NCI-H345 (cell line): ENCODE data around the gene MRFAP1.
A peak's percentile ranks its signal among the peaks of the same experiment; 100 is the strongest.

Experiments
- DNase-seq: peaks from one replicate; lab custom pipeline; 2025; lab: John Stamatoyannopoulos, UW

MRFAP1 gene

DNA sequence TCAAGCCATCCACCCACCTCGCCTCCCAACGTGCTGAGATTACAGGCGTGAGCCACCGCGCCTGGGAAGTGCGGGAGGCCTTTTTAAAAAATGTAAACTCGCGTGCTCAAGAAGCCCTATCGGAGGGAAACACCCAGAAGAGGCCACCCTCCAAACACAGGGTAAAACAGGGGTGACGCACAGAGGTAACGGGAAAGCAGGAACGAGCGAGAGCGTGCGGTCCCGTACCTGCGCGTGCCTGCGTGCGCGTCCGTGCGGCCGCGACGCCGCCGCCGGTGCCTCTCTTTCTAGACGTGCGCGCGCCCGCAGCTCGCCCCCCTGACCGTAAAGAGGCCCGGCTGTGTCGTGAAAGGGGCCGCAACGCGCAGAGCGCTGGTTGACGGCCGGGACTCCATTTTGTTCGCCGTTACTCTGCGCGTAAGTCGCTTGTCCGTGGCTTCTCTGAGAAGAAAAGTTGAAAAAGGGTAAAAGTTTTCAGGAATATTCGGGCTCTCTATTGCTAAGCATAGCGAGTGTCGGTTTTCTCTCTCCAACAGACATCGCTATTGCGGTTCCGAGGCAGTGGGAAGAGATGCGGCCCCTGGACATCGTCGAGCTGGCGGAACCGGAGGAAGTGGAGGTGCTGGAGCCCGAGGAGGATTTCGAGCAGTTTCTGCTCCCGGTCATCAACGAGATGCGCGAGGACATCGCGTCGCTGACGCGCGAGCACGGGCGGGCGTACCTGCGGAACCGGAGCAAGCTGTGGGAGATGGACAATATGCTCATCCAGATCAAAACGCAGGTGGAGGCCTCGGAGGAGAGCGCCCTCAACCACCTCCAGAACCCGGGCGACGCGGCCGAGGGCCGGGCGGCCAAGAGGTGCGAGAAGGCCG is at the start of gene MRFAP1:
Gene MRFAP1, plus strand, starts transcription at position 394 of the 872 bp plus-strand sequence. Its CDS starts 178 bp downstream, at position 572.
- peak; percentile 92 for DNase-seq

DNA sequence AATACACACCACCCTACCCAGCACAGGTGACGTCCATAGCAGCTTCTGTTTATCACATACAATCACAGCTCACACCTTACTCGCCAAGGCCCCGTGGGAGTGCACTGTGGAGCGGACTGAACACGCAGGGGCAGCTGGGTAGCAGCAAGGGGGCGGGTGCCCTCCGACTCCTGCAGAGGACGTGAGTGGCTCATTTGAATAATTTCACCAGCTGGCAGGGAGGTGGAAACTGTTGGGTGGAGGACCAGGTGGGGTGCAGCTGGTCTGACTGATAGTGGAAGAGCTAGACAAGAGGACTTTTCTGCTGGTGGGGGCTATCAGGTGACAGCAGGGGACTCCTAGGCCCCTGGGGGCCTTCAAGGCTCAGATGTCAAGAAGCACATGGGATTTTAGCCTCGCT is 49.2 kb upstream of the MRFAP1 start:
- DNase-seq: peak; percentile 58

DNA sequence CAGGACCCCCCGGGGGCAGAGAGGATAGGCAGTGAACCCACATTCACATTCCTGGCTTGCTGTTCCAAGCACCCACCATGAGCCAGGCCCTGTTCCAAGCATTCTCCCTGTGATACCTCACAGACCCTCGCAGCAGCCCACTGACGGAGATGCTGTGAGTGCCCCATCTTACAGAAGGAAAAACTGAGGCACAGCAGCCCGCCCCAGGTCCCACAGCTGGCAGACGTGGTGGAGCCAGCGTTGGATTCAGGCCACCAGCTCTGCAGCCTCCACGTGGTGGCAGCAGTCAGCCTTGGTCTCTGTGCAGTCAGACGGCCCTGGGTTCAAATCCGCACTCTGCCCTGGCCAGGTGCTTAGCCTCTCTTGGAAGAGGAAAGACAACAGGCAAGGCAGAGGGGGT is 48.7 kb upstream of the MRFAP1 start:
- no peak for DNase-seq

DNA sequence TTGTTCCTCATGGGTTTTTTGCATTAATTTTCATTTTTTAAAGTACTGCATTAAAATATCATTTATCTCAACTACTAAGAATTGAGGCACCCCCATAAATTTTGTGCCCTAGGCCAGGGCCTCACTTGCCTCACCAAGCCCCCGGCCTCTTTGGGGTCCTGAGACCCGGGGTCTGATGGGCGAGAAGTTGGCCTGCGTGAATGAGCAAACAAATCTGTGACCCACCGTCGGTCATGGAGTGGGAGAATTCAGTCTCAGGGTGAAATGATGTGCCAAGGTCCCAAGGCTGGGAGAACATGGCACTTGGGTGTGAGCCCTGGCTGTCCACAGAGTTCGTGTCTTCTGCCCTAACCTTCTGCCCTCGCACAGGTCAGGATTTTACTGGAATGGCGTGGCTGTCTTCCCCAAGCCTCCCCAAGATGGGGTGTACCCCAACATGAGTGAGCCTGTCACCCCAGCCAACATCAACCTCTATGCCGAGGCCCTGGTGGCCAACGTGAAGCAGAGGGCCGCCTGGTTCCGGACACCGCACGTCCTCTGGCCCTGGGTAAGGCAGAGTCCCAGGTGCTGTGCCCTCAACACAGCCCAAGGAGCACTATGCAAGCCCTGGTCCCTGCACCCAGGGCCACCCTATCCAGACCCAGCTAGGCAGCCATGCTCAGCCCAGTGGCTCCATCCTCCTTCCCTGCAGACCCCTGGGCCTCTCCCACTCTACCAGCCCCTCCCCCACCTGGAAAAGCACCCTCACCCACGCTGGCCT is 47.5 kb upstream of the MRFAP1 start:
- no peak for DNase-seq

DNA sequence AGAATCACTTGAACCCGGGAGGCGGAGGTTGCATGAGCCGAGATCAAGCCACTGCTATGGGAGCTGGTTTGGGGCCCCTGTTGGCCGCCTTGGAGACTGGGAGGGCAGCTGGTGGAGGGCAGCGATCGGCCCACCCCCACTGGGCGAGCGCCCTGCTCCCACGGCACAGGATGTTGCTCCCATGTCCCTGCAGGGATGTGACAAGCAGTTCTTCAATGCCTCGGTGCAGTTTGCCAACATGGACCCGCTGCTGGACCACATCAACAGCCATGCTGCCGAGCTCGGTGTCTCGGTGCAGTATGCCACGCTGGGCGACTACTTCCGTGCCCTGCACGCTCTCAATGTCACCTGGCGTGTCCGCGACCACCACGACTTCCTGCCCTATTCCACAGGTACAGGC is 46.1 kb upstream of the MRFAP1 start:
- no peak for DNase-seq

DNA sequence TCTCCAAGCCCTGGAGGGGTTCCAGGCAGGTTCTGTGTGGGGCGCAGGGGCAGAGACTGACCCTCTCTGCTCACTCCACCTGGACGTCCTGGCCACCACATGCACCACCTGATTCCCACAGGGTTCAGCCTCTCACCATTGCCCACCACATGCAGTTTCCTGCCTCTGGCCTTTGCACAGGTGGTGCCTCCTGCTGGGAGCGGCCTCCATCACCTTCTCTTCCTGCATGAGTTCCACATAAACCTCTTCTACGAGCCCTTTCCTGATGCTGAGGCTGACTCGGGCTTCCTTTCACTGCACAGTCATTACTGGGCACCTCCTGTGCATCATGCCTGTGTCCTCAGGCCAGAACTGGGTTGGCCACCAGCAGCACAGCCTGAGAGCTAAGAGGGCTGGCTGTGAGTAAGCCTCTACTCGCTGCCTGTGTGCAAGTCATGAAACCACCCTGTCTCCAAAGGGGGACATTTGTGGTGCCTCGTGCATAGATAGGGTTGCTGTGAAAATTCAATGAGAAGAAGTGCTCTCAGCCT is 45.6 kb upstream of the MRFAP1 start:
- no peak for DNase-seq

DNA sequence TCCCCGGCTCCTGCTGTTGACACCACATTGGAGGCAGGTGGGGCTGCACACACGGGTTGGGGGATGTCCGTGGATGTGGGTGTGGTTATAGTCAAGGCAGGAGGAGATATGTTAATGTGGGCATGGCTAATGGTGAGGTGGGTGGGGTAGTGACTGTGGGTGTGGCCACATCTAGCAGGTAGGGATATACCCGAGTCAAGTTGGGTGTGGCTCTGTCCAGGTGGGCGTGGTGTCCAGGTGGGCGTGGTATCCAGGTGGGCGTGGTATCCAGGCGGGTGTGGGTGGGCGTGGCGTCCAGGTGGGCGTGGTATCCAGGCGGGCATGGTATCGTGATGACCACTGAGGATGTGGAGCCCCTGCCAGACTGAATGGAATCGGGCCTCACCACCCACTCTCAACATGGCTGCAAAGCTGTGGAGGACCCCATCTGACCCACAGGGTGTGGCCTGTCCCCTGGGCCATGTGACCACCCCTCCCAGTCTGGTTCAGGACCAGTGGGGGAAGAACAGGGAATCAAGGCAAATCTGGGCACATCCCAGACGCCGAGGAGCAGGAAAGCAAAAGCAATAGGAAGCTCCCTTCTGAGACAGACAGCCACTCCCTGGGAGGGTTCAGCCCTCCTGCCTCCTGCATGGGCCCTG is 44.5 kb upstream of the MRFAP1 start:
- no peak for DNase-seq

DNA sequence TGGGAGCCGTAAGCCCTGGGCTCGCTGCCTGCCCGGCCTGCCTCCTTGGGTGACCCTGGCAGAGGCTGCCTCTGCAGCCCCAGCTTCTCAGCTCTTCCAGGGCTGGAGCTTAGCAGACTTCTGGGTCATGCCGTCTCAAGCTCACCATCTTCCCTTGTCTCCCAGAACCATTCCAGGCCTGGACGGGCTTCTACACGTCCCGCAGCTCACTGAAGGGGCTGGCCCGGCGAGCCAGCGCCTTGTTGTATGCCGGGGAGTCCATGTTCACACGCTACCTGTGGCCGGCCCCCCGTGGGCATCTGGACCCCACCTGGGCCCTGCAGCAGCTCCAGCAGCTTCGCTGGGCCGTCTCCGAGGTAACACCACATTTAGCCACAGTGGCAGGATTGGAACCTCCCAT is 43.5 kb upstream of the MRFAP1 start:
- no peak for DNase-seq

DNA sequence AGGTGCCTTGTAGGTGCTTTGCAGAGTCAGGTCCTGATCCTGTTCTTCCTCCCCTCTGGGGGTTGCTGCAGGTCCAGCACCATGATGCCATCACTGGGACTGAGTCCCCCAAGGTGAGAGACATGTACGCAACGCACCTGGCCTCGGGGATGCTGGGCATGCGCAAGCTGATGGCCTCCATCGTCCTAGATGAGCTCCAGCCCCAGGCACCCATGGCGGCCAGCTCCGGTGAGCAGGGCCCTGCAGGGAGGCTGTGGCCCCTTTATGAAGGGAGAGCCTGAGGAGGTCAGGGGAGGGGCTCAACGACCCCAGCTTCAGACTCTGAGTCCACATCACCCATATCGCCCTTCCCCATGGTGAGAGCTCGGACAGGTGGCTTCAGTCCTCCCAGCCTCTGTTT is 42.4 kb upstream of the MRFAP1 start:
- DNase-seq: no peak

DNA sequence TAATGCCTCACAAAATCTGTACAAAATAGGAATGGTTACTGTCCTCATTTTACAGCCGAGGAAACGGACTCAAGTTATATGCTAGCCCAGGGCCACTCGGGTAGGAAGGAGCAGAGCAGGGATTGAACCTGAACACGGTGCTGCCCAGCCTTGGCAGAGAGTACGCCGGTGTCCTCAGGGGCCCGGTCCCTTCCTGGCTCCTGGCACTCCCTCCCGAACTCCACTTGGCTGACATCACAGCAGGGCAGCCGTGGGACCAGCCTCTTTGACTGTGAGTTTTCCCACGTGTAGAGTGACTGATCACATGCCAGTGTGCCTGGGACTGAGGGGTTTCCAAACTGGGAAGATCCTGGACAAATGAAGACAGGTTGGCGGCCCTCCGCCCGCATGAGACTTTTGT is 41.8 kb upstream of the MRFAP1 start:
- no peak for DNase-seq

DNA sequence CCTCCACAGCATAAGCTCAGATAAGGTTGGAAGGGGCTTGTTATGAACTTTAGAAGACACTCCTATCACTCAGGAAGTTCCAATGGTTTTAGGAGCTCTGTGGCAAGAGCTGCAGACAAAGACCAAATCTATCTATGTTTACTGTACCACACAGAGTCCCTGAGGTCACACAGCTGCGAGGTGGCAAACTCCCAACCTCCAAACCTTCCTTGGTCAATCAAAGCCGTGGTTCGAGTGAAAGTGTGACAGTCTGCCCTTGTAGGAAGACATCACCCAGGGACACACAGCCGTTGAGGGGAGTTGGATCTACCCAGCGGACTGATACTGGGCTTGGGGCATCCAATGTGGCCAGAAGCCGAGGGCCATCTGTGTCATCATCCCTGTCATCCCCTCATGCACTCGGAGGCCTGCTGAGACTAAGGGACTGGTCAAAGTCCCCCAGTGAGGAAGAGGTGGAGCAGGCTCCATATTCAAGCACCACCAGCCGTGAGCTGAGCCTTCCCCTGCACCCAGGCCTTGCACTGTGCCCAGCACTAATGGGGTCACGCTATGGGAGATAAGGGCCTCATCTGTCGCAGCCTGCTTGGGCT is 38.7 kb upstream of the MRFAP1 start:
- DNase-seq: no peak

DNA sequence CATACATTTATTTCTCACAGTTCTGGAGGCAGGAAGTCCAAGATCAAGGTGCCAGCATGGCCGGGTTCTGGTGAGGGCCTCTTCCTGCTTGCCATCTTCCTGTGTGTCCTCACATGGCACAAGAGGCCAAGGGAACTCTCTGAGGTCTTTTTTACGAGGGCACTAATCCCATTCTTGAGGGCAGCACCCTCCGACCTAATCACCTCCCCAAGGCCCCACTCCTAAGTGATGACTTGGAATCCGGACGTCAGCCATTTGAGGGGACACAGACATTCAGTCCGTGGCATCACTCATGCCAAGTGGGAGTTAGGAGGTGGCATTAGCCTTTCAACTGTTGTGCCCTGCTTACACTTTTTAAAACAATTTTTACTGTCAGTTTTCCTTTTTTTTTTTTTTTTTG is 38.2 kb upstream of the MRFAP1 start:
- no peak for DNase-seq

DNA sequence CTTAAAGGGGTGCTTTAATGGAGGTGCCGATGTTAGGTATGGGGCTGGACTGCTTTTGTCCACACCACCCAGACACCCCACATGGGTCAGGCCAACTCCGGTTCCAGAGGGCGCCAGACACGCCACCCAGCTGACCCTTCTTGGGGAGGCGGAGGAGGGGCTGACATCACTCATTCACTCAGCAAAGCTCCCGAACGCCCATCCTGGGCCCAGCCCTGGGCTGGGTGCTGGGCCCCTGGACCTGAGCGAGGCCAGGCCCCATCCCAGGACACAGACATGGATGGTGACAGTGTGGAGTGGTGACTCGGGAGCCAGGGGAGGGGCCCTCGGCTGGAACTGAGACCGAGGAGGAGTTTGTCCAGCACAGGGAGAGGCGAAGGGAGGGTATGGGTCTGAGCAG is 37.4 kb upstream of the MRFAP1 start:
- no peak for DNase-seq

DNA sequence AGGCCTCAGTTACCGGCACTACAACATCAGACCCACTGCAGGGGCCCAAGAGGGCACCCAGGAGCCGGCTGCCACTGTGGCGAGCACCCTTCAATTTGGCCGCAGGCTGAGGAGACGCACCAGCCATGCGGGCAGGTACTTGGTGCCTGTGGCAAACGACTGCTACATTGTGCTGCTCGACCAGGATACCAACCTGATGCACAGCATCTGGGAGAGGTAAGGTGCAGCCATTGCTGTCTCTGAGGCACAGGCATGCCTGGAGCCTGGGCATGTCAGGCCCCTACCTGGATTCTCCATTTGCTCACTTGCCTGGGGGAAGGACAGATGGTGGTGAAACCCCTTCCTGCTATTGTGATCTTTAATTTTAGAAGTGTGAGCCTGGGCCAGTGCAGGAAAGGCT is 35.4 kb upstream of the MRFAP1 start:
- no peak for DNase-seq

DNA sequence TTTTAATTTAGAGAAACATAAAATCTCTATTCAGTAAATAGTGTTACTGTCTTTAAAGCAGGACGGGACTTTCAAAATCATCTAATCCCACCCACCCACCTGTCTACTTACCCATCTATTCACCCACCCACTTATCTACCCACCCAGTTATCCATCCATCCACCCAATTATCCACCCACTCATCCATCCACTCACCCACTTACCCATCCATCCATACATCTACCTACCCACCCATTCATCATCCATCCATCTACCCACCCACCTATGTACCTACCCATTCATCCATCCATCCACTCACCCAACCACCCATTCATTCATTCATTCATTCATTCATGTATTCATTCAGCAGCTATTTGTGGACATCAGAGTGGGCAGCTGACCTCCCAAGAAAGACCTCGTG is 34.9 kb upstream of the MRFAP1 start:
- no peak for DNase-seq

DNA sequence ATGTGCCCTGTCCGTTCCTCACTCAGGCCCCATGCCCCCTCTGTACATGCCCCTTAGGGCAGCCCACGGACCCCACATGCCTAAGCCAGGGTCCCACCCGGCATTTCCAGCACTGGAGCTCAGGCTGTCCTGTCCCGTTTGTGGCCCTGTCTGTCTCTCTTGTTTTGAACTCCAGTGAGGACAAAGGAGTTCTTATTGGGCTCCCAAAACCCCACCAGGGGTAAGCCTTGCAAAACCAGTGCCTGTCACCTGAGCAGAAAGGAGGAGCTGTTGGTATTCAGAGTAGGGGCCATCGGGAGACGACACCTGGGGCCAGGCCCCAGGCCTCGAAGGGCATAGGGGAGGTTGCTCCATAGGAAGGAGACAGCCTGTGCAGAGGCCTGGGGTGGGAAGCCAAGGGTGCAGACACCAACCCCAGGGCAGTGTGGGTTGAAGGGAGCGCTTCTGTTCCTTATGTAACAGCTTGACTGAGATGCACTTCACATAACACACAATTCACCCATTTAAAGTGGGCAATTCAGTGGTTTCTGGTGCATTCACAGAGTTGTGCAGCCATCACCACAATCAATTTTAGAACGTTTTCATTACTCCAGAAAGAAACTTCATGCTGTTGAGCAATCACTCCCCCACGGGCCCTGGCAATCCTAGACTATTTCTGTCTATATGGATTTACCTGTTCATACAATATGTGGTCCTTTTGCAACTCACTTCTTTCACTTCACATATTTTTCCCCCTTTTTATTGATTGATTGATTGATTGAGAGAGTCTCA is 33.8 kb upstream of the MRFAP1 start:
- no peak for DNase-seq

DNA sequence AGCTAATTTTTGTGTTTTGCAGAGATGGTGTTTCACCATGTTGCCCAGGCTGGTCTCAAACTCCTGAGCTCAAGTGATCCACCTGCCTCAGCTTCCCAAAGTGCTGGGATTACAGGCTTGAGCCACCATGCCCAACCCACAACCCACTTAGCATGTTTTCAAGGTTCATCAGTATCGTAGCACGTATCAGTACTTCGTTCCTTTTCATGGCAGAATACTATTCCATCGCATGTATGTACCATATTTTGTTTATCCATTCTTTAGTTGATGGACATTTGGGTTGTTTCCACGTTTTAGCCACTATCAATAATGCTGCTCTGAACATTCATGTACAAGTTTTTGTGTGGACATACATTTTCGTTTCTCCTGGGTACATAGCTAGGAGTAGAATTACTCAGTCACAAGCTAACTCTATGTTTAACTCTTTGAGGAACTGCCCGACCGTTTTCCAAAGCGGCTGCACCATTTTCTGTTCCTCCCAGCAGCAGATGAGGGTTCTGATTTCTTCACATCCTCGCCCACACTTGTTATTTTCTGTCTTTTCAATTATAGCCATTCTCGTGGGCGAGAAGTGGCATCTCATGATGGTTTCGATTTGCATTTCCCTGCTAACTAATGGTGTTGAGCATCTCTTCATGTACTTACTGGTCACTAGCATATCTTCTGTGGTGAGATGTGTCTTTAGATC is 33.0 kb upstream of the MRFAP1 start:
- no peak for DNase-seq

DNA sequence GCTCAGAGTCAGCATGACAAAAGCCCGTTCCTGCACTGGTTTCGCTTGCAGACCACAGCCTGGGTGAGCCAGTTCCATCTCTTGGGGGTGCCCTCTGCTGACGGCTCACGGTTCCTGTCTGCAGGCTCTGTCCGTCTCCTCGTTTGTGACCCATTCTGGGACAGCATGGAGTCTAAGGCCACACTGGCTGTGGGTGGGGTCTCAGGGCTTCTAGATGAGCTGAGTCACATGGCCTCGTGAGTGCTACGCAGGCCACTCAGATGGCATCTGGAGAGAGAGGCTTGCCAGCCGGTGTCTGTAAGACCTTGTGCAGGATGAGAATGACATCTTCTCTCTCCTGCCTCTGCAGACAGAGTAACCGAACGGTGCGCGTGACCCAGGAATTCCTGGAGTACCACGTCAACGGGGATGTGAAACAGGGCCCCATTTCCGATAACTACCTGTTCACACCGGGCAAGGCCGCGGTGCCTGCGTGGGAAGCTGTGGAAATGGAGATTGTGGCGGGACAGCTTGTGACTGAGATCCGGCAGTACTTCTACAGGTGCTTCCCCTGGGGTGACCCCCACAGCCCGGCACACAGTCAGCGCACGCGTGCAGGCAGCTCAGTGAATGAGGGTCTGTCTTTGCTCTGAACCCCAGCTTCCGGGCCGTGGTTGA is 31.6 kb upstream of the MRFAP1 start:
- no peak for DNase-seq

DNA sequence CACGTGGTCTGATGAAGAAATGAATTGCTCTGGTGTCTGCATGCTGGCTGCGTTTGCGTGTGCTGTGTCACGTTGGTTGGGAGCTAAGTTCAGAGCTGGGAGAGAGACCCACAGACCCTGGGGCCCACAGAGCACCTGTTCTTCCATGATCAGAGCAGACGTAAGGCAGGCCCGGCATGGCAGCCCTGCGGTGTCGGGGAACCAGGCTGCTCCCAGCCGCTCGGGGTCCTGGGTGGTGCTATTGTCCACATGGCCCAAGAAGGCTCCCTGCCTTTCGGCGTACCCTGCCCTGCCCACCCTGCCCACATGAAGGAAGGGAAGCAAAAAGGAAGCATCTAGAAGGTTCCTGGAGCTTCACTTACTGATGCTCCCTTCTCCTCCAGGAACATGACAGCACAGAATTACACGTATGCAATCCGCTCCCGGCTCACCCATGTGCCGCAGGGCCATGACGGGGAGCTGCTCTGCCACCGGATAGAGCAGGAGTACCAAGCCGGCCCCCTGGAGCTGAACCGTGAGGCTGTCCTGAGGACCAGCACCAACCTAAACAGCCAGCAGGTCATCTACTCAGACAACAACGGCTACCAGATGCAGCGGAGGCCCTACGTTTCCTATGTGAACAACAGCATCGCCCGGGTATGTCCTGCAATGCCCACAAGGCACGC is 30.9 kb upstream of the MRFAP1 start:
- no peak for DNase-seq
